Stomach (tissue), 4 donors: ENCODE data around the gene RSU1.

ENCODE experiments used
- CTCF ChIP-seq, 7 experiments: fragments of 450-650 bp in 4 of 7; fragments of 200-600 bp in 3 of 7; sonication (generic) in 3 of 7; IDR thresholded peaks; one replicate each; pipeline ENCODE4 v1.5.1; 2016 to 2019; ENCODE audit warnings: antibody characterized with exemption in 7 of 7, control low read depth in 2 of 7, mild to moderate bottlenecking in 1 of 7
- EP300 ChIP-seq: sonication (generic); formaldehyde crosslinking; IDR thresholded peaks from one replicate; pipeline ENCODE4 v1.6.1; 2017; ENCODE audit warnings: antibody characterized with exemption
- POLR2A ChIP-seq, 4 donors: fragments of 450-650 bp; IDR thresholded peaks; one replicate each; pipeline ENCODE4 v1.6.1; 2016; ENCODE audit warnings: antibody characterized with exemption in 4 of 4, control low read depth in 2 of 4, mild to moderate bottlenecking in 1 of 4, moderate library complexity in 1 of 4
- POLR2AphosphoS5 ChIP-seq, 3 donors: sonication (generic); formaldehyde crosslinking; IDR thresholded peaks; one replicate each; pipeline ENCODE4 v1.6.1; 2016; ENCODE audit warnings: antibody characterized with exemption in 3 of 3

GRCh38 chr10:16779384-16779915 is 37.8 kb downstream of the RSU1 start:
- TF ChIP-seq POLR2AphosphoS5 (IDR thresholded peaks at IDR 0.05) (no peak), CTCF (IDR thresholded peaks at IDR 0.05) (no peak), EP300 (no peak), POLR2A (IDR thresholded peaks at IDR 0.05) (no peak)
